A172 (cell line): ENCODE data around the gene RIPOR3. TPM values are rescaled to one million over a fixed set of nuclear protein-coding genes. Genes with fewer than 3 reads are reported as not detected.

ENCODE experiments used
- DNase-seq: peaks from one replicate; pipeline ENCODE4 v3.0.0-alpha.2; 2015; ENCODE audit warnings: low spot score
- total RNA-seq: library from RNA; depleted of rRNA; stranded (reverse); fragments of >200 nt; shearing (Covaris generic); gene quantifications from 2 replicates; pipeline ENCODE4 v1.2.3, GENCODE V29; 2014

The RIPOR3 gene
- total RNA-seq, 1 experiment from 2014 or later: not detected

GRCh38 chr20:50589548-50590347, 101.6 kb downstream of the RIPOR3 start:
- DNase-seq: no peak

GRCh38 chr20:50588034-50588736, 103.2 kb downstream of the RIPOR3 start:
- peak; percentile 67 for DNase-seq

- DNase-seq: no peak
Measured at GRCh38 chr20:50587291-50587961, 103.9 kb downstream of the RIPOR3 start.

- DNase-seq: no peak
Measured at GRCh38 chr20:50586531-50587232, 104.7 kb downstream of the RIPOR3 start.

- no peak for DNase-seq
Measured at GRCh38 chr20:50585678-50586077, 105.7 kb downstream of the RIPOR3 start.

DNA sequence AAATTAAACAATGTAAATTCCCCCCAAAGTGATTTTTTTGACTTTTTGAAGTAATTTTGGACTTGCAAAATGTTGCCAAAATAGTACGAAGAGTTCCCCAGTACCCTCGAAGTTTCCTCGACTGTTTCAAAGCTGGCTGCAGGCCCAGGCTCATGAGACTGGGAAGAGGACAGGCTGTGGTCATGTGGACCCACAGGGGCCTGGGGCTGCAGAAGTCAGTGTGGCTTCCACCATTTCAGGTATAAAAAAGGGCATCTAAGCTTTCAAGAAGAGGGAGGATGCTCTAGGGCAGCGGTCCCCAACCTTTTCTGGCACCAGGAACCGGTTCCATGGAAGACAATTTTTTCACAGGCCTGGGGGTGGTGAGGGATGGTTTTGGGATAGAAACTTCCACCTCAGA, 106.1 kb downstream of the RIPOR3 start:
- DNase-seq: no peak

GRCh38 chr20:50584687-50585086, 106.7 kb downstream of the RIPOR3 start:
- DNase-seq: no peak

DNA sequence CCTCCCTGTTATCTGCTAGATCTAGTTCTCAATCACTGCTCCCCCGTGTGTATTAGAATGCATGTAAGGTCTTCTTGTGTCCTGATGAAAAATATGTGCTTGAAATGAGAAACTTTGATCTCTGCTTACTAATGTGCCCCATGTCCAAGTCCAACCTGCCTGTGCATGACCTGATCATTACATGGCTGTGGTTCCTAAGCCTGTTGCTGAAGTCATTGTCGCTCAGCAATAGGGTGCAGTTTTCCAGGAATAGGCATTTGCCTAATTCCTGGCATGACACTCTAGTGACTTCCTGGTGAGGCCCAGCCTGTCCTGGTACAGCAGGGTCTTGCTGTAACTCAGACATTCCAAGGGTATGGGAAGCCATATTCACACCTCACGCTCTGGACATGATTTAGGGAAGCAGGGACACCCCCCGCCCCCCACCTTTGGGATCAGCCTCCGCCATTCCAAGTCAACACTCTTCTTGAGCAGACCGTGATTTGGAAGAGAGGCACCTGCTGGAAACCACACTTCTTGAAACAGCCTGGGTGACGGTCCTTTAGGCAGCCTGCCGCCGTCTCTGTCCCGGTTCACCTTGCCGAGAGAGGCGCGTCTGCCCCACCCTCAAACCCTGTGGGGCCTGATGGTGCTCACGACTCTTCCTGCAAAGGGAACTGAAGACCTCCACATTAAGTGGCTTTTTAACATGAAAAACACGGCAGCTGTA, 107.7 kb downstream of the RIPOR3 start:
- DNase-seq: no peak

GRCh38 chr20:50582591-50583234, 108.6 kb downstream of the RIPOR3 start:
- DNase-seq: no peak

DNA sequence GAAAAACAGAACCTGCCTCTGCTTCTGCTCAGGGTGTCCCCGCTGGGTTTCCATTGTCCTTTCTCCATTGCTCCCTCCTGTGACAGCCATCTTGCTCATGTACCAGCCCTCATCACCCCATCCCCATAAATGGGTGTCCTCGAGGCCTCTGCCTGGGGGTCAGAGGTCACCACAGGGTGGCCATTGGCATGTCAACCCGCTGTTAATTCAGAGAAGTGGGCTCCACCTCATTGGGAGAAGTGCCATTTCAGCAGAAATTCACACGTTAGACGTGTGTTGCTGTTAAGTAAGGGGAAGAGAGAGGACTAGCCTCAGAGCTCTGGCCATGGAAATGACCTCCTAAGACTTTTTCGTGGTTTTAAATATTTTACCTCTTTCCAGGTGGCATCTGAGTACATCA, 109.2 kb downstream of the RIPOR3 start:
- DNase-seq: no peak

GRCh38 chr20:50580842-50581544, 110.3 kb downstream of the RIPOR3 start:
- DNase-seq: no peak

DNA sequence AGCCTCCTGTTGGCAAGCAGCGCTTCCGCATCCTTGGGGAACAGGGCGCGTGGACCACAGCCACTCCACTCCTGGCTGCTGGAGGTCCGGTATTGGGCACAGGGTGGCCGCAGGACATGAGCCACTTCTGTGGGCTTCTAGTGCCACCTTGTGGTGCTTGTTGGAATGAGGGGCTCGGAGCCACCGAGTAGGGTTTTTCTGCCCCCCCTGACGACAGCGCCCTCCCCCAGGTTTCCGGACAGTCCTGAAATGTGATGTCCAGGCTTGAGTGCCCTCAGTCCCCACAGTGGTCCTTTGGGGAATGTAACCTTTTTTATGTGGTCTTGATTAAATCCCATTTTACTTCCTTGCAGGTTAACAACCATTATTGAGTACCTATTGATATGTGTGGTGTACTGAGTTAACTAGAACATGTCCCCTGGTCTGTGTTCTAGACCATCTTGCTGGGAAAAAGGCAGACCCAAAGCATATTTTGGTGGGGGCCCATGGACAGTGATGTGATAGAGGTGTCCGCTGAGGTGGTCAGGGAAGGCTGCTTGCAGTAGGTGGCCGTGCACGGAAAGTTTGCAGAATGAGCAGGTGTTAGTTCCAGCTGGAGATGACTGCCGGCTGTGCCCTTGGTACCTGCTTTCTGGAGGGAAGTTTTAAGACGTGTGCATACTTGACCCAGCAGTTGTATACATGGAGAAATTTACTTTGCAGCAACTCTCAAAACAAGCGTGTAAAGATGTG, 111.2 kb downstream of the RIPOR3 start:
- DNase-seq: peak; percentile 59

- no peak for DNase-seq
Measured at GRCh38 chr20:50579511-50579910, 111.8 kb downstream of the RIPOR3 start.

GRCh38 chr20:50578778-50579165, 112.6 kb downstream of the RIPOR3 start:
- no peak for DNase-seq

GRCh38 chr20:50578061-50578777, 113.1 kb downstream of the RIPOR3 start:
- no peak for DNase-seq

DNA sequence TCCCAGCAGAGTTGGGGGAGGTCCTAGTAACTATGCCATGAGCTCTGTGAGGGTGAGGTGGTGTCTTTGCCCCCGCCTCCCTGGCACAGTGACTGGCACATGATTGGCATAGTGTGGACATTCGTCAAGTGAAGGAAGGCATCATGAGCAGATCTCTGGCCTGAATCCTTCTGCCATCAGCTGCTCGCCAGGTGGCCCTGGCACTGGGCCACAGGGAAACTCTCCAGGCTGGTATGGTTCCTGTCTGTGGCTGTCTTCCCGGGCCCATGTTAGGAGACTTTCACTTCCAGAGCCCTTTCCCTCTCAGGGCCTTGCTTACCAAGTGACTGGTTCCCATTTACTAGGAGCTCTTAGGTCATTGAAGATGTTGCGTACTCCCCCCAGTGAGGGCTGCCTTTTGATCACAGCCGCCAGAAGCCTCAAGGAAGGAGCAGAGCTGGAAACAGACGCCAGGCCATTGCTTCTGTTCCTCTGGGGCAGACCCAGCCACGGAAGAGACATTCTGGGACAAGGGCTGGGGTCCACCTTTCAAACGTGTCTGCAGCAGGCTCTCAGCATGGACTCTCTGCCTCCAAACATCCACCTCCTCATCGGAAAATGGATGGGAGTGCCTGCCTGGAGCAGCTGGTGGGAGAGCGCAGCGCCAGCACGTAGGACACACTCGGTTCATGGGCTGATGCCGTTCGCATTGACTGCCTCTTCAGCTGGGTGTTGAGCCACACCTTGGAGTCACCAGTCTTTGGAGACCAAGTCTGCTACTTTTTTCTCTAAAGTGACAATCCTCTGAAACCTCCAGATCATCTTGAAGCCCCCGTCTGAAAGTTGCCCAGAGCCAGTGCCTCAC, 113.9 kb downstream of the RIPOR3 start:
- no peak for DNase-seq

DNA sequence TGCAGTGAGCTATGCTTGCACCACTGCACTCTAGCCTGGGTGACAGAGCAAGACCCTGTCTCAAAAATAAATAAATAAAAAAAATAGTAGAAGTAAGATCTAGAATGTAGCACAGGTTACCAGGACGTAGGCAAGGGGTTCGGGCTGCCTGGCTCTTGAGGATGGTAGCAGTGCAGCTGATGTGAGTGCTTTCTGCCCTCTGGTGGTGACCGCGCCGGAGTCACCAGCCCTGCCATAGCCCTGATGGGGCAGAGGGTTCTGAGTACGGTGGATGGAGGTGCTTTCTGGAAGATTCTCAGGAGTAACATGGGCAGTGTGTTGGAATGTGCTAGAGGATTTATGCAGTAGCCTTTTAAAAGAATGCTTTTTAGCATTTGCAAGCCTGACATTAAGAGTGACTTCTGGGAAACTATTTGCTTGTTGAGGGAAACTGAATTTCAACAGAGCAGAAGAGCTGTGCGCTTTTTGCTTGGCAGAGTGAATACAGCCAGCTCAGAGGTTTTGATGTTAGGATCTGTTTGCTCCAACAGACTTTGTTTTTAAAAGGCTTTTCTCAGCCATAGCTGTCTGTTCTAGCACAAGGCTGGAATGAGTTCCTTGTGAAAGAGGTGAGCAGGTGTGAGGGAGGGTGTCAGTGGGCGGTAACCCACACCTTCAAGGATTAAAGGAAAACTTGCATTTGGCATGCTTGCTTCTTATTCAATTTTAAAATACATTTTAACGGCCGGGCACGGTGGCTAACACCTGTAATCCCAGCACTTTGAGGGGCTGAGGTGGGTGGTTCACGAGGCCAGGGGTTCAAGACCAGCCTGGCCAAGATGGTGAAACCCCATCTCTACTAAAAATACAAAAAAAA, 115.2 kb downstream of the RIPOR3 start:
- peak; percentile 60 for DNase-seq
